HG03378 (cell line): ENCODE measurements around the gene ARHGAP42.
"Not testable (repeated sequence)": the region's sequence is repeated elsewhere in the genome, so short reads cannot be mapped to it uniquely, and the experiment has no call there.

Experiments used
- ATAC-seq: cut with Tn5 transposase; IDR thresholded peaks from one replicate; pipeline ENCODE4 v1.9.1; 2021; ENCODE audit warnings: mild to moderate bottlenecking, moderate library complexity; ENCODE audit not compliant: unreplicated experiment

The ARHGAP42 gene

GRCh38 chr11:100687054-100687629, at the start of gene ARHGAP42:
Gene ARHGAP42 (plus strand): TSS chr11:100687288. CDS start chr11:100687679, 391 bp downstream.
- peak; percentile 60 for ATAC-seq

- no peak for ATAC-seq
Measured at GRCh38 chr11:100637706-100638105, 49.4 kb upstream of the ARHGAP42 start.

GRCh38 chr11:100638648-100639047, 48.4 kb upstream of the ARHGAP42 start:
- no peak for ATAC-seq

GRCh38 chr11:100639140-100639539, 47.9 kb upstream of the ARHGAP42 start:
- no peak for ATAC-seq

- no peak for ATAC-seq
Measured at GRCh38 chr11:100640071-100640470, 47.0 kb upstream of the ARHGAP42 start.

- ATAC-seq: no peak
Measured at GRCh38 chr11:100640646-100641045, 46.4 kb upstream of the ARHGAP42 start.

GRCh38 chr11:100641456-100641855, 45.6 kb upstream of the ARHGAP42 start:
- no peak for ATAC-seq

GRCh38 chr11:100646545-100646944, 40.5 kb upstream of the ARHGAP42 start:
- no peak for ATAC-seq

GRCh38 chr11:100647861-100648260, 39.2 kb upstream of the ARHGAP42 start:
- ATAC-seq: no peak

- ATAC-seq: no peak
Measured at GRCh38 chr11:100663583-100663982, 23.5 kb upstream of the ARHGAP42 start.

- no peak for ATAC-seq
Measured at GRCh38 chr11:100663996-100664395, 23.1 kb upstream of the ARHGAP42 start.

- not testable (repeated sequence) for ATAC-seq
Measured at GRCh38 chr11:100666816-100667215, 20.3 kb upstream of the ARHGAP42 start.

GRCh38 chr11:100667449-100667848, 19.6 kb upstream of the ARHGAP42 start:
- no peak for ATAC-seq

- ATAC-seq: no peak
Measured at GRCh38 chr11:100670140-100670539, 16.9 kb upstream of the ARHGAP42 start.

GRCh38 chr11:100671471-100671870, 15.6 kb upstream of the ARHGAP42 start:
- no peak for ATAC-seq

- ATAC-seq: no peak
Measured at GRCh38 chr11:100672498-100673033, 14.5 kb upstream of the ARHGAP42 start.

GRCh38 chr11:100673063-100673462, 14.0 kb upstream of the ARHGAP42 start:
- no peak for ATAC-seq

GRCh38 chr11:100674212-100674611, 12.9 kb upstream of the ARHGAP42 start:
- ATAC-seq: no peak

- no peak for ATAC-seq
Measured at GRCh38 chr11:100675115-100675650, 11.9 kb upstream of the ARHGAP42 start.

- ATAC-seq: no peak
Measured at GRCh38 chr11:100676901-100677300, 10.2 kb upstream of the ARHGAP42 start.

- ATAC-seq: no peak
Measured at GRCh38 chr11:100677796-100678195, 9.3 kb upstream of the ARHGAP42 start.

- ATAC-seq: no peak
Measured at GRCh38 chr11:100680070-100680469, 7.0 kb upstream of the ARHGAP42 start.

GRCh38 chr11:100681064-100681502, 6.0 kb upstream of the ARHGAP42 start:
- ATAC-seq: peak; percentile 99
